Neural cell (in vitro differentiated cells): ENCODE results near the gene PSMD13. TPM values are rescaled to one million over a fixed set of nuclear protein-coding genes. Genes with fewer than 3 reads are reported as not detected.

Experiments
- H2AFZ ChIP-seq: fragments of 200-600, 300-800 bp; sonication (generic), shearing (Covaris generic); 2 replicates; pipeline ENCODE4 v1.6.0; 2014; ENCODE audit warnings: low read depth, mild to moderate bottlenecking, antibody characterized with exemption, low read length, moderate library complexity
- H3F3A ChIP-seq: fragments of 200-600 bp; shearing (Covaris generic); 2 replicates; pipeline ENCODE4 v1.6.1; 2016; ENCODE audit warnings: mild to moderate bottlenecking, moderate library complexity, mixed read lengths, antibody characterized with exemption, low read length; ENCODE audit not compliant: insufficient read depth, poor library complexity, severe bottlenecking
- H3K27ac ChIP-seq: fragments of 200-600, 300-800 bp; sonication (generic), shearing (Covaris generic); 2 replicates; pipeline ENCODE4 v1.5.1; 2014; ENCODE audit warnings: mild to moderate bottlenecking, low read length, moderate library complexity
- H3K27me3 ChIP-seq: fragments of 300-800, 200-600 bp; sonication (generic), shearing (Covaris generic); 2 replicates; pipeline ENCODE4 v1.6.0; 2014; ENCODE audit warnings: mild to moderate bottlenecking, low read depth, low read length, moderate library complexity; ENCODE audit not compliant: insufficient read depth
- H3K36me3 ChIP-seq: fragments of 300-800, 200-600 bp; sonication (generic), shearing (Covaris generic); 2 replicates; pipeline ENCODE4 v1.5.1; 2014; ENCODE audit warnings: mild to moderate bottlenecking, antibody characterized with exemption, low read length, moderate library complexity; ENCODE audit not compliant: insufficient read depth
- H3K4me2 ChIP-seq: fragments of 300-800, 200-600 bp; sonication (generic), shearing (Covaris generic); 2 replicates; pipeline ENCODE4 v1.6.0; 2014; ENCODE audit warnings: mild to moderate bottlenecking, low read length
- H3K4me3 ChIP-seq: fragments of 300-800, 200-600 bp; sonication (generic), shearing (Covaris generic); 2 replicates; pipeline ENCODE4 v1.5.1; 2014; ENCODE audit warnings: mild to moderate bottlenecking, low read length, moderate library complexity
- H3K79me2 ChIP-seq: fragments of 200-600 bp; shearing (Covaris generic); replicated peaks from 2 replicates; pipeline ENCODE4 v1.6.0; 2014; ENCODE audit warnings: mild to moderate bottlenecking, low read length, moderate library complexity; ENCODE audit not compliant: insufficient read depth
- H3K9ac ChIP-seq: fragments of 300-800, 200-600 bp; sonication (generic), shearing (Covaris generic); 2 replicates; pipeline ENCODE4 v1.6.1; 2016; ENCODE audit warnings: mild to moderate bottlenecking, low read length, mixed read lengths
- H3K9me2 ChIP-seq: fragments of 200-600 bp; shearing (Covaris generic); 2 replicates; pipeline ENCODE4 v1.6.1; 2016; ENCODE audit warnings: mild to moderate bottlenecking, low read length, mixed read lengths; ENCODE audit not compliant: insufficient read depth
- H3K9me3 ChIP-seq: fragments of 200-600, 300-800 bp; sonication (generic), shearing (Covaris generic); 2 replicates; pipeline ENCODE4 v1.6.1; 2016; ENCODE audit warnings: mild to moderate bottlenecking, mixed run types, low read length, moderate library complexity, mixed read lengths
- H4K20me1 ChIP-seq: fragments of 200-600 bp; shearing (Covaris generic); 2 replicates; pipeline ENCODE4 v1.6.1; 2016; ENCODE audit warnings: mild to moderate bottlenecking, mixed run types; ENCODE audit not compliant: insufficient read depth
- CTCF ChIP-seq: fragments of 450-650 bp; IDR thresholded peaks from 2 replicates; pipeline ENCODE4 v1.5.1; 2014; ENCODE audit warnings: antibody characterized with exemption, mild to moderate bottlenecking, moderate library complexity; ENCODE audit not compliant: poor library complexity, severe bottlenecking
- EP300 ChIP-seq: fragments of 450-650 bp; conservative IDR thresholded peaks from 2 replicates; pipeline ENCODE4 v1.6.1; 2014; ENCODE audit warnings: antibody characterized with exemption, mild to moderate bottlenecking, moderate library complexity; ENCODE audit not compliant: poor library complexity, severe bottlenecking
- EZH2 ChIP-seq: fragments of 200-600, 300-800 bp; shearing (Covaris generic), sonication (generic); IDR thresholded peaks from 2 replicates; pipeline ENCODE4 v1.6.1; 2014; ENCODE audit warnings: antibody characterized with exemption, low read length, borderline replicate concordance, mild to moderate bottlenecking; ENCODE audit not compliant: insufficient read depth, poor library complexity, severe bottlenecking
- MXI1 ChIP-seq: fragments of 450-650 bp; conservative IDR thresholded peaks from 2 replicates; pipeline ENCODE4 v1.6.1; 2014; ENCODE audit warnings: antibody characterized with exemption, mild to moderate bottlenecking; ENCODE audit not compliant: poor library complexity, severe bottlenecking
- POLR2AphosphoS5 ChIP-seq: IDR thresholded peaks from 2 replicates; pipeline ENCODE4 v1.6.1; 2012
- RAD21 ChIP-seq: fragments of 450-650 bp; conservative IDR thresholded peaks from 2 replicates; pipeline ENCODE4 v1.6.1; 2014; ENCODE audit warnings: antibody characterized with exemption, mild to moderate bottlenecking, moderate library complexity
- REST ChIP-seq: IDR thresholded peaks from 2 replicates; pipeline ENCODE4 v1.6.1; 2012; ENCODE audit warnings: borderline replicate concordance
- SMC3 ChIP-seq: fragments of 450-650 bp; conservative IDR thresholded peaks from 2 replicates; pipeline ENCODE4 v1.6.1; 2014; ENCODE audit warnings: antibody characterized with exemption, mild to moderate bottlenecking, moderate library complexity; ENCODE audit not compliant: poor library complexity
- TAF1 ChIP-seq: IDR thresholded peaks from 2 replicates; pipeline ENCODE4 v1.6.1; 2012; ENCODE audit warnings: low read depth
- polyA plus RNA-seq: library from polyadenylated mRNA; depleted of rRNA; stranded (reverse); fragments of >200 nt; gene quantifications from 2 replicates; pipeline ENCODE4 v1.2.3, GENCODE V29; 2014

Gene PSMD13
- polyA plus RNA-seq, 1 donor from 2014 or later = 183 TPM

GRCh38 chr11:225734-226453 is 10.9 kb upstream of the PSMD13 start:
- H2AFZ ChIP-seq = no peak overlapping the region
- no peak overlapping the region for H3K9ac ChIP-seq
- H3K4me3 ChIP-seq = no peak overlapping the region
- H3K36me3 ChIP-seq = no peaks in the 10 kb centered on the region
- no peaks in the 10 kb centered on the region for H4K20me1 ChIP-seq
- H3K9me2 ChIP-seq = no peaks in the 10 kb centered on the region
- H3K9me3 ChIP-seq = no peaks in the 10 kb centered on the region
- no peaks in the 10 kb centered on the region for H3F3A ChIP-seq
- TF ChIP-seq TAF1 (no peak), RAD21 (no peak), MXI1 (no peak), EZH2 (no peak), REST (no peak), SMC3 (no peak), POLR2AphosphoS5 (no peak), EP300 (no peak), CTCF (no peak)
- H3K79me2 ChIP-seq = peaks cover 3% of the 10 kb centered on the region
- no peak overlapping the region for H3K27ac ChIP-seq
- no peaks in the 10 kb centered on the region for H3K27me3 ChIP-seq
- H3K4me2 ChIP-seq = no peak overlapping the region

- Histone ChIP-seq H3K36me3 (no peaks in the 10 kb centered on the region), H3F3A (no peaks in the 10 kb centered on the region), H2AFZ (no peak overlapping the region), H3K27ac (no peak overlapping the region), H3K9me2 (no peaks in the 10 kb centered on the region), H3K79me2 (peaks cover 3% of the 10 kb centered on the region), H4K20me1 (no peaks in the 10 kb centered on the region), H3K9ac (no peak overlapping the region), H3K4me3 (no peak overlapping the region), H3K9me3 (no peaks in the 10 kb centered on the region), H3K27me3 (no peaks in the 10 kb centered on the region), H3K4me2 (no peak overlapping the region)
- TF ChIP-seq EZH2 = no peak
- TF ChIP-seq MXI1 = no peak
- no peak for TF ChIP-seq REST
- no peak for TF ChIP-seq CTCF
- no peak for TF ChIP-seq TAF1
- no peak for TF ChIP-seq EP300
- no peak for TF ChIP-seq SMC3
- TF ChIP-seq RAD21 = no peak
- TF ChIP-seq POLR2AphosphoS5 = no peak
Observed at GRCh38 chr11:227824-228379, 8.9 kb upstream of the PSMD13 start.
